ENCODE data around the gene HOATZ.

The HOATZ gene

DNA sequence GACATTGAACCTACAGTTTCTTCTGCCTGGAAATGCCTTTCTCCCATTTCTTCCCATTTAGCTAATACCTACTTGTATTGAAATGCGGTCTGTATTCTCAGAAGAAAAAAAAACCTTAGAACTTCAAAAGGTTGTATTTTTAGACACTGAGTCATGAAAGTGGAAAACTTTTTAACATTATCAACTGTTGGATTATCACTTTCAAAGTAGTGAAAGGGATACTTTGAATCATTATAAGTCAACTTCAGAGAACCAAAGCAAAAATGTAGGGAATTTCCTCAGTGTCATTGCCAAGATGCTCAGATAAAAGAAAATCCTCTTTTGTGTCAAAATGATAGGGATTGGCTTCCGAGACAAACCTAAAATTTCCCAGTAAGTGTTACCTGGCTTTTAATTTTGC is 6.6 kb downstream of the HOATZ start:
- Histone ChIP-seq H3K4me1 (ENCODE audit: control insufficient read depth, insufficient read depth, low read length) (no peaks in the 10 kb centered on the region), H3K4me3 (ENCODE audit: low read depth, low read length) (no peak overlapping the region), H3K27ac (ENCODE audit: low read depth, low read length) (no peak overlapping the region), H3K36me3 (ENCODE audit: control insufficient read depth, insufficient read depth, low read length) (no peaks in the 10 kb centered on the region), H3K9ac (ENCODE audit: low read length) (no peak overlapping the region), H3K27me3 (ENCODE audit: control insufficient read depth, insufficient read depth, low read length) (no peaks in the 10 kb centered on the region), H3K9me3 (ENCODE audit: control insufficient read depth, insufficient read depth, low read depth, low read length) (no peaks in the 10 kb centered on the region)

DNA sequence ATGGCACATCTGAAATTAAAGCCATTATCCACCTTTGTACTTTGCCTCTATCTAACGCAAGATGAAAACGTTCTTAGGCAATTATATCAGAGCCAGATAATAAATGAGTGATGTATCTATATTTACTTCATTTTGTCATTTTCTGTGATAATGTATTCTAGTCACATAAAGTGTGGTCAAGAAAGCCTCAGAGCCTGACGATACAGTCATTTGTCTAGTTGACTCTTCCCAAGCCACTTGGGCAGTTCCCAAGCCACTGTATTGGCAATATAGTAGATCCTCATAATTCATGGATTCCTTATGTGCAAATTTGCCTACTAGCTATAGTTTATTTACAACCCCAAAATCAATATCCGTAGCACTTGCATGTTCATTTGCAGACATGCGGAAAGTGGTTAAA is 7.8 kb downstream of the HOATZ start:
- H3K27me3 ChIP-seq (ENCODE audit: control insufficient read depth, insufficient read depth, low read length) = no peaks in the 10 kb centered on the region
- no peak overlapping the region for H3K9ac ChIP-seq (ENCODE audit: low read length)
- no peak overlapping the region for H3K27ac ChIP-seq (ENCODE audit: low read depth, low read length)
- H3K4me1 ChIP-seq (ENCODE audit: control insufficient read depth, insufficient read depth, low read length) = no peaks in the 10 kb centered on the region
- no peak overlapping the region for H3K4me3 ChIP-seq (ENCODE audit: low read depth, low read length)
- H3K9me3 ChIP-seq (ENCODE audit: control insufficient read depth, insufficient read depth, low read depth, low read length) = no peaks in the 10 kb centered on the region
- H3K36me3 ChIP-seq (ENCODE audit: control insufficient read depth, insufficient read depth, low read length) = no peaks in the 10 kb centered on the region

DNA sequence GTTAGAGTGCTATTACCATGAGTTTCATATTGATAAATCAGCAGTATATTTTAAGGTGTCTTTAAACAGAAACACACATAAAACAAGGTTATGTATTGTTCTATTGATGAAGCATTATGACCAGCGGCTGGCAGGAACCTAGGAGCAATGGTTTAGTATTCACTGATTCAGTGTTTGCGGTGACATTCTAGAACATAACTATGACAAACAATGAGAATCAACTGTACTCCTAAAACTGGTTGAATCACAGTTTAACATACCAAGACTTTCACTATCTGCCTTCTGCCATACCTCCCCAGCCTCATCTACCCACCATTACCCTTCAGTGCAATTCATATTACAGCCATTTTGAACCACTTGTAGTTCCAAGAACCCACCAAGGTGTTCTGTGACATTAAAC is 8.8 kb downstream of the HOATZ start:
- no peak overlapping the region for H3K4me3 ChIP-seq (ENCODE audit: low read depth, low read length)
- no peaks in the 10 kb centered on the region for H3K27me3 ChIP-seq (ENCODE audit: control insufficient read depth, insufficient read depth, low read length)
- H3K9me3 ChIP-seq (ENCODE audit: control insufficient read depth, insufficient read depth, low read depth, low read length) = no peaks in the 10 kb centered on the region
- H3K36me3 ChIP-seq (ENCODE audit: control insufficient read depth, insufficient read depth, low read length) = no peaks in the 10 kb centered on the region
- H3K9ac ChIP-seq (ENCODE audit: low read length) = no peak overlapping the region
- no peak overlapping the region for H3K27ac ChIP-seq (ENCODE audit: low read depth, low read length)
- no peaks in the 10 kb centered on the region for H3K4me1 ChIP-seq (ENCODE audit: control insufficient read depth, insufficient read depth, low read length)

DNA sequence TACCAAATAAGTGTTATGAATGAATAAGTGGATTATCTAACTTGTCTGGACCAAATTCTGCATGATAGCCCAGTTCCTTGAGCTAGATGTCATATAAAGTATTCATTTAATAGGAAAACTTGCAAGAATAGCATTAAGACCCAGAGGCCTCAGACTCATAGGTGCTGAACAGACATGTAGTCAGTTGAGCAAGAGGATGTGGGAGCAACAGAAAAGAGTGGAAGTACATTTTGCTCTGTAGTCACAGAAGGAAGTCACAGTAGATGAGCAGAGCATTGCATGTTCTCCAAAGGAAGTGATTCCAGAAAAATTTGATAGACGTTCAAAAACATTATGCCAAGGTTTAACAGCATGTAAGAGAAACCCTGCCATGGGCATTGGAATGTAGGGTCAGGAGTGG is 9.5 kb downstream of the HOATZ start:
- Histone ChIP-seq H3K4me1 (ENCODE audit: control insufficient read depth, insufficient read depth, low read length) (no peaks in the 10 kb centered on the region), H3K9me3 (ENCODE audit: control insufficient read depth, insufficient read depth, low read depth, low read length) (no peaks in the 10 kb centered on the region), H3K4me3 (ENCODE audit: low read depth, low read length) (no peak overlapping the region), H3K27ac (ENCODE audit: low read depth, low read length) (no peak overlapping the region), H3K9ac (ENCODE audit: low read length) (no peak overlapping the region), H3K27me3 (ENCODE audit: control insufficient read depth, insufficient read depth, low read length) (no peaks in the 10 kb centered on the region), H3K36me3 (ENCODE audit: control insufficient read depth, insufficient read depth, low read length) (no peaks in the 10 kb centered on the region)

DNA sequence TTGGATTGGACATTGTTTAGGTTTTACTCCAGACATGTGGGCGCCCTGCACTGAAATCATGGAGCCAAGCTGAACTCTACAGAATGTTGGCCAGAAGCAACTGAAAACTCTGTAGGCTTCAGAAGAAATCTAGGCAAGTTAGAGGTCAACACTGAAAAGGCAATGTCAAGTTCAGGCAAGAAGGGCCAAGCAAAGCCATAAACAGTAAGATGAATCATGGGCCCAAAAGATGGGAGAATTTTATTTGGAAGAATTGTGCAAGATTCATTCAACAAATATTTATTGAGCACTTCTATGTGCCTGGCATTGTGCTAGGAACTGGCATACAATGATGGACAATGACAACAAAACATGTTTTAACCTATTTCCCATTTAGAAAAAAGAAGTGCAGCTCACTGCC is 10.9 kb downstream of the HOATZ start:
- Histone ChIP-seq H3K4me1 (ENCODE audit: control insufficient read depth, insufficient read depth, low read length) (no peaks in the 10 kb centered on the region), H3K4me3 (ENCODE audit: low read depth, low read length) (no peak overlapping the region), H3K9me3 (ENCODE audit: control insufficient read depth, insufficient read depth, low read depth, low read length) (no peaks in the 10 kb centered on the region), H3K9ac (ENCODE audit: low read length) (no peak overlapping the region), H3K27me3 (ENCODE audit: control insufficient read depth, insufficient read depth, low read length) (no peaks in the 10 kb centered on the region), H3K36me3 (ENCODE audit: control insufficient read depth, insufficient read depth, low read length) (no peaks in the 10 kb centered on the region), H3K27ac (ENCODE audit: low read depth, low read length) (no peak overlapping the region)

DNA sequence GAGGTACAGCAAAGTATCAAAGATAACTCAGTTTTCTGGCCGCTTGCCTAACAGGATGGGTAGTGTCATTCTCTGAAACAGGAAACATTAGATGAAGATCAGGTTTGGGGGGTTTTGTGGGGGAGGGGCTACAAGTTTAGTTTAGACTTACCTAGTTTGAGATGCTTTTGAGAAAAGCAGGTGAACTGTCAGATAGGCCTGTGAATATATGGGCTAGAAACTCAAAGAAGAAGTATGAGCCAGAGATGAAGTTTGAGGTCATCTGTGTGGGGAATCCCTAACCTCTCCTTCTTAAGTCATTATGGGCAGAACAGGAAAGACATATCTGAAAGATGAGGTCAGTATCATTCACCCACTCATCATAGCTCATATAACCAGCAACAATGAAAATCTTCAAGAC is 11.9 kb downstream of the HOATZ start:
- Histone ChIP-seq H3K27me3 (ENCODE audit: control insufficient read depth, insufficient read depth, low read length) (no peaks in the 10 kb centered on the region), H3K4me1 (ENCODE audit: control insufficient read depth, insufficient read depth, low read length) (no peaks in the 10 kb centered on the region), H3K9me3 (ENCODE audit: control insufficient read depth, insufficient read depth, low read depth, low read length) (no peaks in the 10 kb centered on the region), H3K4me3 (ENCODE audit: low read depth, low read length) (no peak overlapping the region), H3K9ac (ENCODE audit: low read length) (no peak overlapping the region), H3K36me3 (ENCODE audit: control insufficient read depth, insufficient read depth, low read length) (no peaks in the 10 kb centered on the region), H3K27ac (ENCODE audit: low read depth, low read length) (no peak overlapping the region)

DNA sequence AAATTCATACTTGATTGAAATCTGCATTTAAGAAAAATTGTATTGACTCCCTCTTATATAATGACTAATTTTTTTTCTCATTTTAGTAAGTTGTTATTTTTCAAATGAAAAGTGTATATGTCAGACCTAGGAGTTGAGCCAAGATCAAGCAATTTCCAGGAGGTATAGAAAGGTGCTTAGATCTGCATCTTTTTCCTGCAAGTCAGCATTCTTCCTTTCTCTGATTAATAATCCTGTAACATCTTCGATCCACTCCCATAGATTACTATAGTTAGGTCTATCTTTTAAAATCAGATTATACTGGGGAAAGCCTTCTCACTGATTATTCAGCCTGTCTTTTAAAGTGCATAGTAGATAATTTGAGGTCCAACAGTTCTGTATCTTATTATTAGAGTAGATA is 12.7 kb downstream of the HOATZ start:
- Histone ChIP-seq H3K27ac (ENCODE audit: low read depth, low read length) (no peak overlapping the region), H3K4me1 (ENCODE audit: control insufficient read depth, insufficient read depth, low read length) (peaks cover 6% of the 10 kb centered on the region; the same call in 1 of the 2 replicates), H3K36me3 (ENCODE audit: control insufficient read depth, insufficient read depth, low read length) (no peaks in the 10 kb centered on the region), H3K9me3 (ENCODE audit: control insufficient read depth, insufficient read depth, low read depth, low read length) (no peaks in the 10 kb centered on the region), H3K9ac (ENCODE audit: low read length) (no peak overlapping the region), H3K27me3 (ENCODE audit: control insufficient read depth, insufficient read depth, low read length) (no peaks in the 10 kb centered on the region), H3K4me3 (ENCODE audit: low read depth, low read length) (no peak overlapping the region)

DNA sequence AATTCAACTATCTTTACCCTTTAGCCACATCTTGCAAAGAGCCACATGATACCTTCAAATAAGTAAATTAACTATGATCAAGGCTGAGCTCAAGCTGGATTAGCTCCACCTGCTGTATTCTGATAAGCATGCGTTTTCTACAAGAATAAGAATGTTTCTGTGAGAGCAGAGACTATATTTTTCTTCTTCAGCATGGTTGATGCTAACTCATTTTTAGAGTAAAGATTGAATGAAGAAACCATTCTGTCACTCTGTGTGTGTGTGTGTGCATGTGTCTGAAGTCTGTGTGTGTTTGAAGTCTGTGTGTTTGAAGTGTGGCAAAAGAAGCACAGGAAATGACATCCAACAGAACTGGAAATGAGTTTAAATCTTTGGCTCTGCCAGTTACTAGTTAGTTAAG is 14.0 kb downstream of the HOATZ start:
- no peak overlapping the region for H3K27ac ChIP-seq (ENCODE audit: low read depth, low read length)
- no peak overlapping the region for H3K4me3 ChIP-seq (ENCODE audit: low read depth, low read length)
- no peaks in the 10 kb centered on the region for H3K27me3 ChIP-seq (ENCODE audit: control insufficient read depth, insufficient read depth, low read length)
- peaks cover 6% of the 10 kb centered on the region; the same call in 1 of the 2 replicates for H3K4me1 ChIP-seq (ENCODE audit: control insufficient read depth, insufficient read depth, low read length)
- no peaks in the 10 kb centered on the region for H3K9me3 ChIP-seq (ENCODE audit: control insufficient read depth, insufficient read depth, low read depth, low read length)
- H3K9ac ChIP-seq (ENCODE audit: low read length) = no peak overlapping the region
- H3K36me3 ChIP-seq (ENCODE audit: control insufficient read depth, insufficient read depth, low read length) = no peaks in the 10 kb centered on the region

DNA sequence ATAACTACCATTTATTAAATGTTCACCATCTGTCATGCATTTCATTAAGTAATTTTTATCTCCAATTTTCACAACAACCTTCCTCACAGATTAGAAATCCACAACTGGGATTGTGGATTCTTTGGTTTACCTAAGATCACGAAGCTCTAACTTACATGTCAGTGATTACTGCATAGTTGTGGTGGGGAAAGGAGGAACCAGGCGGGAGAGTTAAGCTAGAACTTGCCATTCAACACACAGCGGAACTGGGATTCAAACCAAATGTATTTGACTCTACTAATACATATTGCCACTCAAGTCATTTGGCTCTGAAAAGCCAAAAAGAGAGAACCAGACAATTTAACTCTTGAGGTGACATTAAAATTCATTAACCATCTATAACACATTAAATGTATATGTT is 15.5 kb downstream of the HOATZ start:
- Histone ChIP-seq H3K36me3 (ENCODE audit: control insufficient read depth, insufficient read depth, low read length) (no peaks in the 10 kb centered on the region), H3K9ac (ENCODE audit: low read length) (no peak overlapping the region), H3K4me3 (ENCODE audit: low read depth, low read length) (no peak overlapping the region), H3K4me1 (ENCODE audit: control insufficient read depth, insufficient read depth, low read length) (peaks cover 6% of the 10 kb centered on the region; the same call in 1 of the 2 replicates), H3K27me3 (ENCODE audit: control insufficient read depth, insufficient read depth, low read length) (no peaks in the 10 kb centered on the region), H3K27ac (ENCODE audit: low read depth, low read length) (no peak overlapping the region), H3K9me3 (ENCODE audit: control insufficient read depth, insufficient read depth, low read depth, low read length) (no peaks in the 10 kb centered on the region)

DNA sequence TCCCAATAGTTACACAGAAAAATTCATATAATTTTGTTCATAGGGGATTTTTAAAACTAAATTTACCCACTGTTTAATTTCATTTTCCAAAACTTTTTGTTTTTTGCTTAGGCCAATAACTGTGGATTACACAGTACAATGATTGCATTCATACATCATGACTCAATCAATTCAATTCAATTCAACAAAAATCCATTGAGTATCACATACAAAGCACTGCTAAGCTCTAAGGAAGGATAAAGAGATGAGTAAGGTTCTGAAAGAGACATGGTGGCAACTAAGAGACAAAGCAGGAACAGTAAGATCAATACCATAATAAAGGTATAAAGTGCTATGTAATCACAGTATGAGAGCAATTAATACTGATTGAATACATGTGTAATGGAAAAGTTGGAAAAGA is 16.6 kb downstream of the HOATZ start:
- peaks cover 6% of the 10 kb centered on the region; the same call in 1 of the 2 replicates for H3K4me1 ChIP-seq (ENCODE audit: control insufficient read depth, insufficient read depth, low read length)
- no peak overlapping the region for H3K9ac ChIP-seq (ENCODE audit: low read length)
- no peaks in the 10 kb centered on the region for H3K27me3 ChIP-seq (ENCODE audit: control insufficient read depth, insufficient read depth, low read length)
- H3K27ac ChIP-seq (ENCODE audit: low read depth, low read length) = no peak overlapping the region
- H3K9me3 ChIP-seq (ENCODE audit: control insufficient read depth, insufficient read depth, low read depth, low read length) = no peaks in the 10 kb centered on the region
- no peak overlapping the region for H3K4me3 ChIP-seq (ENCODE audit: low read depth, low read length)
- H3K36me3 ChIP-seq (ENCODE audit: control insufficient read depth, insufficient read depth, low read length) = no peaks in the 10 kb centered on the region

DNA sequence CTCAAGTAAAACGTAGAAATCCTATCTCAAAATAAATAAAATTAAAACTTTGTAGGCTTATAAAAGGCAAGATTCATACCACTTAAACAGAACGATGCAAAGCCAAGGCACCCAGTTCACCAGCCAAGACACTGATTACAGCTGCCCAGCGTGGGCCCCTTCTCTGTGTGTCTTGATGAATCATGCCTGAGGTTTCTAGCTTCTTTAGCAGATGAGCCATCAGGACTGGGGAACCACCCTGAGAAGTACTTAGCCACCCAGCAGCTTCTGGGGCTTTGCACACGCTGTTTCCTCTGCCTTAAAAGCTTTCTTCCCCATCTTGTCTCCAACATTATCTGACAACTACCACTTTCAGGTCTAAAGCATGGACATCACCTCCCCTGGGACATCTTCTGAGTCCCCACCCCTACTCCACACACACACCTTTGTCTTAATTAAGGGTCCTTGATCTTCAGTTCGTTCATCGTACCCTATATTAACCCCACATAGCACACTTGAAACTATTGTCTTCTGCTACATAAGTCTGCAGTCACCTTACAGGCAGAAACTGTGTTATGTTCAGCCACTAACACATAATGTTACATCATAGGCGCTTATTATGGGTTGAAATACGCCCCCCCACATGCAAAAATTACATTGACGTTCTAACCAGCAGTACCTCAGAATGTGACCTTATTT is 17.2 kb downstream of the HOATZ start:
- Histone ChIP-seq H3K4me3 (ENCODE audit: low read depth, low read length) (no peak overlapping the region), H3K27me3 (ENCODE audit: control insufficient read depth, insufficient read depth, low read length) (no peaks in the 10 kb centered on the region), H3K36me3 (ENCODE audit: control insufficient read depth, insufficient read depth, low read length) (no peaks in the 10 kb centered on the region), H3K9ac (ENCODE audit: low read length) (no peak overlapping the region), H3K4me1 (ENCODE audit: control insufficient read depth, insufficient read depth, low read length) (peaks cover 6% of the 10 kb centered on the region; the same call in 1 of the 2 replicates), H3K9me3 (ENCODE audit: control insufficient read depth, insufficient read depth, low read depth, low read length) (no peaks in the 10 kb centered on the region), H3K27ac (ENCODE audit: low read depth, low read length) (no peak overlapping the region)

DNA sequence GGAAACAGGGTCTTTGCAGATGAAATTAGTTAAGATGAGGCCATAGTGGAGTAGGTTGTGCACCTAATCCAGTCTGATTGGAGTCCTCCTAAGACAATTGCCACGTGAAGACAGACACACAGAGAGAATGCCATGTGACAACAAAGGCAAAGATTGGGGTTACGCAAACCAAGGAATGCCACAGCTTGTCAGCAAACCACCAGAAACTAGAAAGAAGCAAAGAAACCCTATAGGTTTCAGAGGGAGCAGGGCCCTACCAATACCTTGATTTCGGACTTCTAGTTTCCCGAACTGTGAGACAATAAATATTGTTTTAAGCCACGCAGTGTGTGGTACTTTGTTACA is 17.8 kb downstream of the HOATZ start:
- Histone ChIP-seq H3K36me3 (ENCODE audit: control insufficient read depth, insufficient read depth, low read length) (no peaks in the 10 kb centered on the region), H3K4me1 (ENCODE audit: control insufficient read depth, insufficient read depth, low read length) (peaks cover 6% of the 10 kb centered on the region), H3K9me3 (ENCODE audit: control insufficient read depth, insufficient read depth, low read depth, low read length) (no peaks in the 10 kb centered on the region), H3K9ac (ENCODE audit: low read length) (no peak overlapping the region), H3K27me3 (ENCODE audit: control insufficient read depth, insufficient read depth, low read length) (no peaks in the 10 kb centered on the region), H3K4me3 (ENCODE audit: low read depth, low read length) (no peak overlapping the region), H3K27ac (ENCODE audit: low read depth, low read length) (no peak overlapping the region)

Measured in HUES6 (cell line).